ENCODE results near the gene CRACR2A.

Gene CRACR2A

DNA sequence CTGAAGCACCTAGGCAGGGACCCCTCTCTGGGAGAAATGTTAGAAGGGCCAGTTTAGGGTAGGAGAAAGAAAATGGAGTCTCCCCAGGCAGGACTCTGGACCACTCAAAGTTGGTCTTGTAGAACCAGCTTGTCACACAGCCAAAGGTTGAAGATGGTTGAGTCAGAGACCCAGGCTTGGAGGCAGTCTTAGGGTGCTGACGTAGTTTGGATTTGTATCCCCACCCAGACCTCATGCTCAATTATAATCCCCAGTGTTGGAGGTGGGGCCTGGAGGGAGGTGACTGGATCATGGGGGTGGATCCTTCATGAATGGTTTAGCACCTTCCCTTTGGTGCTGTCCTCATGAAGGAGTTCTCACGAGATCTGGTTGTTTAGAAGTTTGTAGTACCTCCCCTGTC, 121.2 kb downstream of the CRACR2A start:
- TF ChIP-seq, protein P1, sequence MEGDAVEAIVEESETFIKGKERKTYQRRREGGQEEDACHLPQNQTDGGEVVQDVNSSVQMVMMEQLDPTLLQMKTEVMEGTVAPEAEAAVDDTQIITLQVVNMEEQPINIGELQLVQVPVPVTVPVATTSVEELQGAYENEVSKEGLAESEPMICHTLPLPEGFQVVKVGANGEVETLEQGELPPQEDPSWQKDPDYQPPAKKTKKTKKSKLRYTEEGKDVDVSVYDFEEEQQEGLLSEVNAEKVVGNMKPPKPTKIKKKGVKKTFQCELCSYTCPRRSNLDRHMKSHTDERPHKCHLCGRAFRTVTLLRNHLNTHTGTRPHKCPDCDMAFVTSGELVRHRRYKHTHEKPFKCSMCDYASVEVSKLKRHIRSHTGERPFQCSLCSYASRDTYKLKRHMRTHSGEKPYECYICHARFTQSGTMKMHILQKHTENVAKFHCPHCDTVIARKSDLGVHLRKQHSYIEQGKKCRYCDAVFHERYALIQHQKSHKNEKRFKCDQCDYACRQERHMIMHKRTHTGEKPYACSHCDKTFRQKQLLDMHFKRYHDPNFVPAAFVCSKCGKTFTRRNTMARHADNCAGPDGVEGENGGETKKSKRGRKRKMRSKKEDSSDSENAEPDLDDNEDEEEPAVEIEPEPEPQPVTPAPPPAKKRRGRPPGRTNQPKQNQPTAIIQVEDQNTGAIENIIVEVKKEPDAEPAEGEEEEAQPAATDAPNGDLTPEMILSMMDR (IDR thresholded peaks at IDR 0.05; ENCODE audit: insufficient read depth, low read depth, low read length, missing control alignments), result no peak
- H3K4me3 ChIP-seq (ENCODE audit: low read depth, low read length), result no peak overlapping the region
- DNase-seq (ENCODE audit: low read depth), result no peak

DNA sequence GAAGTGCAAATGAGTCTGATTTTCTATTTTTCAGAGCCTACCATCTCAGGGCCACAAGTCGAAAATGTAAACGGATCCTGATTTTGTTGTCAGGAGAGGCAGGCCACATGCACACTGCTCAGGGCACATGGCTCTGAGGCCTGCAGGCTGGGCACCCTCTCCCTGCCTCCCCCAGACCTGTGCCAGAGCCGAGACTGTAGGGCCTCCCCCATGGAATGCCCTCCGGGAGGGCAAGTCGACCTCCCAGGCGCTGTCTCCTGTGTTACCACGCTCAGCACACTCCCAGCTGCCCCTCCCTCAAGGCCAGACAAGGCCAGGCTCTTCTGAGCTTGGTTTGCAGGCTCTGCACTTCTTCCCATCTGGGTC, 121.7 kb downstream of the CRACR2A start:
- TF ChIP-seq, protein P1 (IDR thresholded peaks at IDR 0.05; ENCODE audit: insufficient read depth, low read depth, low read length, missing control alignments), result no peak
- DNase-seq (ENCODE audit: low read depth), result no peak
- H3K4me3 ChIP-seq (ENCODE audit: low read depth, low read length), result no peak overlapping the region

DNA sequence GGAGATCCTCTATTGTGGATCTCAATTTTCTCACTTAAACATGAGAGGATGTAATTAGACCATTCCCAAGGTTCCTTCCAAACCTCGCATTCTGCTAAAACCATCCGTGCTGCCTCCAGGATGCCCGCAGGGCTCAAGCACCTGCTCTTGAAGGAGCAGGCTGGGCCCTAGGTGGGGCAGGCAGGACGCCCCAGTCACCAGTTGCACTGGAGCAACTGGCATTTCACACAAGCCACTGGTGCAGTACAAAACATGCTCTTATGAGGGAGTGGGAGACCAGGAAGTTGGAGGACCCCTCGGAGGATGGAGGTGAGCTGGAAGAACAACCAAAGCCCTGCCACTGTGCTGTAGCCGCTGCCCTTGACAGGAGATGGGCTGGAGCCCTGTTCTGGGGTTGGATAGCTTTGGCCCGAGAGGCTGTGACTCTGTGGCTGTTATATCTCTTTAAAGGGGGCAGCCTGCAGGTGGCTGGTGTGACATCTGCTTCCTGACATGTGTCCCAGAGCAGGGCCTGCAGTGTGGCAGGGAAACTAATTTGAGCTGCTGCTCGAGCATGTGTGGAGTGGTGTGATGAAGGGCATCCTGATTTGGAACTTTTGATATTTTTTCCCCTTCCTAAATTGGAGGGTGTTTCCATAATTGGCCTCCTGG, 122.2 kb downstream of the CRACR2A start:
- no peak for DNase-seq (ENCODE audit: low read depth)
- H3K4me3 ChIP-seq (ENCODE audit: low read depth, low read length), result no peak overlapping the region
- TF ChIP-seq, protein P1 (IDR thresholded peaks at IDR 0.05; ENCODE audit: insufficient read depth, low read depth, low read length, missing control alignments), result no peak

DNA sequence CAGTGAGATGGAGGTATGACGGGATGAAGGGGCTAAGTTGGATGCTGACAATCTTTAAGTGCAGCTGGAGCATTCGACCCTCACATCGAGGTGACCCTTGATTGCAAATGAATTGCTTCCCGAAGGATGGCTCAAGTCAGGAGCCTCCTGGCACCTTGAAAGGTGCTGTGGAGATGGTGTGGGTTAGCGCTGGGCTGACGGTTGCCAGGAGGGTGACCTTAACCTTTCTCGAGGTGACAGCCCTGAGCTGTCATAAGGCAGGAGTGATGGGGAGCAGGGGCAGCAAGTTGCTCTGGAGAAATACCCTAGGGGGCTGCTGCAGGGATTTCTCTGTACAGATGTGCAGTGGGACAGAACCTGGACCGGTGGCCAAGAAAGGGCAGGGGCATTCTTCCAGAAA, 122.8 kb downstream of the CRACR2A start:
- TF ChIP-seq, protein P1 (IDR thresholded peaks at IDR 0.05; ENCODE audit: insufficient read depth, low read depth, low read length, missing control alignments), result no peak
- no peak overlapping the region for H3K4me3 ChIP-seq (ENCODE audit: low read depth, low read length)
- no peak for DNase-seq (ENCODE audit: low read depth)

DNA sequence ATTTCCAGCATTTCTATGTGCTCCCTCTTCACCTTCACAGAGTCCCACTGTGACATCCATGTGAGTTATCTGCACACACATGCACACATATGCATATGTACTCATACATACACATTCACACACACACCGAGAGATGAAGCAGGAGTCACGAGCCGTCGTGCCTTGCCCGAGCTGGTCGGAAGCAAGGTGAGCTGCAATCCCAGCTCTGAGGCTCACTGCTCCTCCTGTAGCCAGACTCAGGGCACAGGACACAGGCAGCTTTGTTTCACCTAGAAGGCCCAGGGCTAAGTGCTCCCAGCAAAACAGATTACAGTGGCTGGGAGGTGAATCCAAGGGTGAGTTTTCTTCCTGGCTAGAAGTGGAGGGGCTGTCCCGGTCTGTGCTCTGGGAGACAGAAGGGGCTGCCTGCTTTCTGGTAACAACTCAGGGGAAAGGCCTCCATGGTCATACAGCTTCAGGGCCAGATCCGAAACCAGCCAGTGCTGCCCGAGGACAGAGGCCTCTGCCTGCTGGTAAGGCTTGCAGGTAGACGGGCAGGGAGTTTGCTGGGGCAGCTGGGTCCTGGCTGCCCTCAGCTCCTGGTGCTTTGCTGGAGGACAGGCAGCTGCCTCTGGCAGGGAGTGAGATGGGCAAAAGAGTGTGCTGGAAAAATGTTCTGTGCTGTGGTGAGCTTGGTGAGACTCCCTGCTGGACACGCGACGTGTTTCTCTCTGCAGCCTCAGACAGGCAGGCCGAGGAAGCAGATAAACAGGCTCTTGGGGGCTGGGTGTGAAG, 123.7 kb downstream of the CRACR2A start:
- TF ChIP-seq, protein P1 (IDR thresholded peaks at IDR 0.05; ENCODE audit: insufficient read depth, low read depth, low read length, missing control alignments), result no peak

DNA sequence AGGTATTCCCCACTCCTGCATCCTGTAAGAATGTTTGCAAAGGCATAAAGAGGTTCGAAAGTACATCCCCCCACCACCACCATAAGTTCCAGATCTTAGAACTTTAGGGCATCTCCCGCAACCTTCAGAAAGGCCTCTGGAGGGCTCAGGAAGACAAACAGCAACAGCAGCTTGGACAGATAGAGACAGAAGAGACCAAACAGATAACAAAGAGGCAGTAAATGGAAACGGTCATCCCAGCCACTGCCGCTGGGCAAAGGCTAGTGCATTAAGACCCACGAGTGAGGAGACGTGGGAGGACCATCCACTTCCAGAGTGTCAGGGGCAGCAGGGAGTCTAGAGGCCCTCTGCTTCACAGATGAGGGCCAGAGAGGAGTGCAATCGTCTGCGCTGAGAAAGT, 124.3 kb downstream of the CRACR2A start:
- TF ChIP-seq, protein P1 (IDR thresholded peaks at IDR 0.05; ENCODE audit: insufficient read depth, low read depth, low read length, missing control alignments), result no peak
- no peak overlapping the region for H3K4me3 ChIP-seq (ENCODE audit: low read depth, low read length)
- DNase-seq (ENCODE audit: low read depth), result no peak

More for the DNA sequence above, 123.7 kb downstream of the CRACR2A start:
- no peak overlapping the region for H3K4me3 ChIP-seq (ENCODE audit: low read depth, low read length)
- no peak for DNase-seq (ENCODE audit: low read depth)
